ENCODE measurements around the gene PRDM16.

PRDM16 gene

GRCh38 chr1:3250624-3251023 lies 181.6 kb downstream of the PRDM16 start:
- DNase-seq = no peak

- no peak for DNase-seq
Observed at GRCh38 chr1:3251099-3251806, 182.2 kb downstream of the PRDM16 start.

- no peak for DNase-seq
Observed at GRCh38 chr1:3251807-3252428, 182.9 kb downstream of the PRDM16 start.

- no peak for DNase-seq
Observed at GRCh38 chr1:3255680-3256079, 186.7 kb downstream of the PRDM16 start.

GRCh38 chr1:3257788-3258187 lies 188.8 kb downstream of the PRDM16 start:
- DNase-seq = no peak

- no peak for DNase-seq
Observed at GRCh38 chr1:3258386-3259003, 189.5 kb downstream of the PRDM16 start.

GRCh38 chr1:3259020-3259419 lies 190.0 kb downstream of the PRDM16 start:
- DNase-seq = no peak

- no peak for DNase-seq
Observed at GRCh38 chr1:3261007-3261968, 192.3 kb downstream of the PRDM16 start.

GRCh38 chr1:3261969-3262579 lies 193.1 kb downstream of the PRDM16 start:
- no peak for DNase-seq

- DNase-seq = no peak
Observed at GRCh38 chr1:3262681-3263286, 193.8 kb downstream of the PRDM16 start.

- no peak for DNase-seq
Observed at GRCh38 chr1:3263790-3264189, 194.8 kb downstream of the PRDM16 start.

- no peak for DNase-seq
Observed at GRCh38 chr1:3264456-3264855, 195.5 kb downstream of the PRDM16 start.

GRCh38 chr1:3265835-3266805 lies 197.1 kb downstream of the PRDM16 start:
- no peak for DNase-seq

GRCh38 chr1:3266870-3267549 lies 198.0 kb downstream of the PRDM16 start:
- no peak for DNase-seq

- no peak for DNase-seq
Observed at GRCh38 chr1:3267550-3268270, 198.7 kb downstream of the PRDM16 start.

GRCh38 chr1:3268281-3268680 lies 199.3 kb downstream of the PRDM16 start:
- DNase-seq = no peak

GRCh38 chr1:3270403-3271245 lies 201.6 kb downstream of the PRDM16 start:
- DNase-seq = no peak

GRCh38 chr1:3271866-3272265 lies 202.9 kb downstream of the PRDM16 start:
- DNase-seq = no peak
